H7 (cell line): ENCODE results near the gene ASCL2. TPM values are rescaled to one million over a fixed set of nuclear protein-coding genes. Genes with fewer than 3 reads are reported as not detected.
A peak's percentile ranks its signal among the peaks of the same experiment; 100 is the strongest.

Experiments
- DNase-seq: peaks from one replicate; pipeline ENCODE4 v3.0.0; 2012
- H3K27me3 ChIP-seq: 2 replicates; pipeline ENCODE4 v1.6.0; 2011; ENCODE audit warnings: mild to moderate bottlenecking, low read length; ENCODE audit not compliant: control insufficient read depth, insufficient read depth
- H3K36me3 ChIP-seq: replicated peaks from 2 replicates; pipeline ENCODE4 v1.5.1; 2011; ENCODE audit warnings: low read length; ENCODE audit not compliant: control insufficient read depth, insufficient read depth
- H3K4me3 ChIP-seq: 2 replicates; pipeline ENCODE4 v1.5.1; 2011; ENCODE audit warnings: low read depth, mild to moderate bottlenecking, control low read depth, low read length, moderate library complexity; ENCODE audit not compliant: insufficient read depth
- total RNA-seq: library from RNA; depleted of rRNA; stranded (reverse); fragments of >200 nt; shearing (Covaris generic); gene quantifications from 2 replicates; pipeline ENCODE4 v1.2.3, GENCODE V29; 2014

Gene ASCL2
- total RNA-seq, 1 experiment from 2014 or later, result 0.55 TPM

DNA sequence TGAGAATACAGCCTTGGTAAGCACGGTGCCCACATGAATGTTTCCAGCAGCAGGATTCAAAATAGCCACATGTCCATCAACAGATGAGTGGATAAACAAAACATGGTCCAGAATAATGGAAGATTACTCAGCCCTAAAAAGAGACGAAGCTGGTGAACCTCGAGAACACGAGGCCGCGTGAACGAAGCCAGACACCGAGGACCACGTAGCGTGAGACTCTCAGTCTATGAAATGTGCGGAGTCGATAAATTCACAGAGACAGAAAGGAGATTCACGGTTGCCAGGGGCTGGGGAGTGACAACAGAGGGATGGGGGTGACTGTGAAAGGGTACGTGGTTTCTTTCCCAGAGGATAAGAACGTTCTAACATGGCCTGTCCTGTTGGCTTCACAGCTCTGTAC lies 2.9 kb upstream of the ASCL2 start:
- no peak for DNase-seq
- peaks cover 56% of the 10 kb centered on the region for H3K27me3 ChIP-seq

DNA sequence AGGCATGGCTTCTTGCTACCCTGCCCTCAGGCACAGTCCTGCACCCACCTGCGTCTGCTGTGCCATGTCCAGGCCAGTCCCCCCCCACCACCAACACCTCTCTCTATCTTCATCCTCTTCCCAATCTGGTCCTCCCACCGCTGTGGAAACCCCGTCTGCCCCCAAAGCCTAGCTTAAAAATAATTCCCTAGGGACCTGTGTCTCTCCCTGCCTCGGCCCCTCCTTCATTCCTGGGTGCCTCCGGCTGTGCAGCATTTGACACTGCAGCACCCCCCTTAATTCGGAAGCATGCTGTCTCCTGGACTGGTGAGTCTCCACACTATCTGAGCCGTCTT lies 2.5 kb upstream of the ASCL2 start:
- no peak for DNase-seq
- Histone ChIP-seq H3K27me3 (peaks cover 59% of the 10 kb centered on the region), H3K4me3 (no peak overlapping the region), H3K36me3 (no peaks in the 10 kb centered on the region)

More for the DNA sequence above, 2.9 kb upstream of the ASCL2 start:
- no peak overlapping the region for H3K4me3 ChIP-seq
- H3K36me3 ChIP-seq, result no peaks in the 10 kb centered on the region

DNA sequence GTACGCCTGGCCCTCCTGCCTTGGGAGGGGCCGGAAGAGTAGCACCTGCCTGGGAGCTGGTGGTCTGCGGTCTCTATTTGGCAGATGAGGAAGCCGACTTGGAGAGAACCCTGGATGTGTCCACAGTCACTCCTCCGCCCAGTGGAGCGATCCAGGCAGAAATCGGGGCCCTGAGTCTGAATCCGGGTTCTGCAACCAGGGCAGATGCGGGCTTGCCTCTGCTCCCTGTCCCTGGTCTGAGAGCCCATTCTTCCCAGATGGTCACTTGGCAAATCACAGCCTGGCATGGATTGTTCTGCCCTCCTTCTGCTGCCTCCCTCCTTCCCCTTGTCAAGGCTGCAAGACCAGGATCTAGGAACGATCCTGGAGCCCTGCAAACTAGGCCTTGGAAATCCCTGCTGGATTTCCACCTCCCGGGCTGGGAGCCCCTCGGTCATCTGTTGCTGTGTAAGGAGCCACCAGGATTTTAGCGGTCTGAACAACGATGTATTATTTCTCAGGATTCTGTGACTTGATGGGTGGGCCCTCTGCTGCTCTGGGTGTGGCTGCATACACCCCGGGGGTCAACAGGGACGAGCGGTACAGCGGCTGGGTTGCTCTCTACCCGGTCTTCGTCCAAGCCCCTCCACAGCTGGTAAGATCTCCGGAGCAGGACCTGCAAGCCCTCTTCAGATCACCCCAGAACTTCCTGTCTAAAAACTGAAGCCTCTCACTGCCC lies 2.0 kb upstream of the ASCL2 start:
- no peak for DNase-seq
- Histone ChIP-seq H3K27me3 (peaks cover 61% of the 10 kb centered on the region), H3K36me3 (no peaks in the 10 kb centered on the region), H3K4me3 (no peak overlapping the region)

DNA sequence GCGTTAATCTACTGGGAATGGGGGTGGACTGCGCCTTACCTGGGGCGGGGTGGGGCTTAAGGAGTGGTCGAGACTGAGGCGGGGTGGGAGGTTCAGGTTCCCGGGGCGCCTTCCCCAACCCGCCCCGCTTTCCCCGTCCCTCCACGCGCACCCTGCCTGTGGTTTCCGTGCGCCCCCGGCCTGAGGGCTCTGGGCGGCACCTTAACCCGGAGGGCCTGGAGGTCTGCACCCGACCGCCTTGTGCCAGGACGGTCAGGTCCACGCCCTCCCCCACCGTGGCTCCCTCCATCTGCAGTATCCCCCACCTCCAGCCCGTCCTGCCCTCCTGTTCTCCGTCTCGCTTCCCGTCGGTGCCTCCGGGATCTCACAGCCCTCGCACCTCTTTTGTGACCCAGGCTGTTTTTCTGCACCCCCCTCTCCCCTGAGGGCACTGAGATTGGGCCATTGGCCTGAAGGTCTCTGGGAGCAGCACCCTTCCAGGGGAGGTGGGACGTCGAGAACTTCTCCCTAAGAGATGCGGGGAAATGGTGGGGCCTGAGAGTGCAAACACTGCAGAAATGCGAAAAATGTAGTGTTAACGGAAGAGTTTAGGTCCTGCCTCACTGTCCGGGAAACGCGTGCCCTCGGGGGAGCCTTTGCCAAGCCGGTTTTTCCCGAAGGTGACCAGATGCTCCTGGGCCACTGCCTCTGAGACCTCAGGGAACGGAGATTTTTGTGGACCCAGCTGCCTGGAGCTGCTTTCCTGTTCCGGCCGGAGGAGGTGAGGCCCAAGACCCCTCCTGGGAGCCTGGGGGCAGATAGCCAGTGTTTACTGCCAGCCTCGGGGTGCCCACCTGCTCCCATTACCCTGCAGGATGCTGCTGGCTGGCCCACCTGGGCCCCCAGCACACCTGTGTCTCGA lies 1.2 kb upstream of the ASCL2 start:
- H3K4me3 ChIP-seq, result no peak overlapping the region
- DNase-seq, result peak; percentile 74
- H3K36me3 ChIP-seq, result no peaks in the 10 kb centered on the region
- peaks cover 61% of the 10 kb centered on the region for H3K27me3 ChIP-seq

DNA sequence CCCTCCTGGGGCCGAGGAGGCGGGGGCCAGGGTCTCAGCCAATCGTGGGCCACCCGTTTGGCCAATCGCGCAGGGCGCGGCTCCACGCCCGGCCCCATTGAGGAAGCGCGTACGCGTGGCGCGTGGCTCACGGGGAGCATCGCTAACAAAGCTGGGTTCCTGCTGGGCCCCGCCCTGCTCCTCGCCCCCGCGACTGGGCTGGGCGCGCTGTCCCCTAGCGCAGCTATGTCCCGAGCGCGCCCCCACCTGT lies 614 bp upstream of the ASCL2 start:
- Histone ChIP-seq H3K4me3 (peak overlapping the region; percentile 28), H3K27me3 (peaks cover 61% of the 10 kb centered on the region), H3K36me3 (no peaks in the 10 kb centered on the region)
- DNase-seq, result no peak

DNA sequence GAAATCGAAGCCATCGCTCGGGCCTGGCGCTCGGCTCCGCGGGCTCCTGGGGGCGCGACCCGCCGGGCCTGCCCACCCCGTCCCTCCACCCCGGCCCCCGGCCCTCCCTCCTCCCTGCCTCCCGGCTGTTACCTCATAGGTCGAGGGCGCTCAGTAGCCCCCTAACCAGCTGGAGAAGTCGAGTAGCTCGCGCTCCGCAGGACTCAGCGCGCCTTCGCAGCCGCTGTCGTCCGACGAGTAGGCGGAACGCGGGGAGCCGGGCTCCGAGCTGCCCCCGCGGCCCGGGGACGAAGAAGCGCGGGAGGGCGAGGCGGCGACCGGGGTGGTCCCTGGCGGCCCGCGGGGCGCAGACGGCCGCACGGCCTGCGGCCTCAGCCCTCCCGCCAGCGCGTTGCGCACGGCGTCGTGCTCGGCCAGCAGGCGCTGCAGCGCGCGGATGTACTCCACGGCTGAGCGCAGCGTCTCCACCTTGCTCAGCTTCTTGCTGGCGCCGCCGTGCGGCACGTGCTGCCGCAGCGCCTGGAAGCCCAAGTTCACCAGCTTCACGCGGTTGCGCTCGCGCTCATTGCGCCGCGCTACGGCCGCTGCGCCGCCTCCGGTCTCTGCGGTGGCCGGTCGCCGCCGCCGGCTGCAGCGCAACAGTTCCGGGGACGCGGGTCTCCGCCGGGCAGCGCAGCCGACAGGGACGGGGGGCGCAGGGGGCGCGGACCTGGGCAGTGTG lies 627 bp downstream of the ASCL2 start:
- peak overlapping the region; percentile 46; the same call in 1 of the 2 replicates for H3K4me3 ChIP-seq
- DNase-seq, result peak; percentile 89
- H3K36me3 ChIP-seq, result no peaks in the 10 kb centered on the region
- H3K27me3 ChIP-seq, result peaks cover 61% of the 10 kb centered on the region

DNA sequence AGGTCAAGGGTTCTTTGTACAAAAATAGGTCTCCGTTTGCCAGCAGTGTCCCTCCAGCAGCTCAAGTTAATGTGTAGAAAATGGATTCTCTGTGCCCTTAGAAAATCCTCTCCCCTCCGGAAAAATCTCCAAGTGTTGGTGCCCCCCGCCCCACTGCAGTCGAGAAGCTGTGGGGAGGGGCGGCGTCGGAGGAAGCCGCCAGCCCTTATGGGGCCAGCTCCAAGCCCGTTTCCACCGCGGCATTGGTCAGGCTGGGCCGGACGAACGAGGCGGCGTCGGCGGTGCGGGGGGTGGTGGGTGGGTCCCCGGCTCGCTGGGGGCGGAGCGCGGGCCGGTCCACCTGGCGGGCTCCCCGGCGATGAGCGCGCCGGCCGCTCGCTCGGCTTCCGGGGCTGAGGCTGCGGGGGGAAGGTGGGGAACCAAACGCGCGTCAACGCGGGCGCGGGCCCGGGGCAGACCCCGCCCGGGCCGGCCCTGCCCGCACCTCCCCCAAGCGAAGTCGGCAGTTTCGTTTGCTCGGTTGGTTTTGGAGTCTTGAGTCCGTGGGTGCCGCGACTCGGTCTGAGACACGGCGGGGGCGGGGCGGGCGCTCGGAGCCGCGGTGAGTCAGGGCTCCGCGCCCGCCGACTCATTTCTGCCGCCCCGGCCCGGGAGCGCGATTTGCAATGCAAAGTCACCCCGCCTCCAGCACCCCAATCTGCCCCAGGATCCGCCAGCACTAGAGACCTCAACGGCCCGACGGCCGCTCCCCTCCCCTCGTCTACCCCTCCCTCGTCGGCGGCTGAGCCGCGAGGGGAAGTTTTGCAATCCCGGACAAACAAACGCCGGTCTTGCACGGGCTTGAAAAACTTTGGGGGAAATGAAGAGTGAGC lies 1.4 kb downstream of the ASCL2 start:
- DNase-seq, result peak; percentile 94
- Histone ChIP-seq H3K36me3 (no peaks in the 10 kb centered on the region), H3K4me3 (peak overlapping the region; percentile 46), H3K27me3 (peaks cover 62% of the 10 kb centered on the region)

DNA sequence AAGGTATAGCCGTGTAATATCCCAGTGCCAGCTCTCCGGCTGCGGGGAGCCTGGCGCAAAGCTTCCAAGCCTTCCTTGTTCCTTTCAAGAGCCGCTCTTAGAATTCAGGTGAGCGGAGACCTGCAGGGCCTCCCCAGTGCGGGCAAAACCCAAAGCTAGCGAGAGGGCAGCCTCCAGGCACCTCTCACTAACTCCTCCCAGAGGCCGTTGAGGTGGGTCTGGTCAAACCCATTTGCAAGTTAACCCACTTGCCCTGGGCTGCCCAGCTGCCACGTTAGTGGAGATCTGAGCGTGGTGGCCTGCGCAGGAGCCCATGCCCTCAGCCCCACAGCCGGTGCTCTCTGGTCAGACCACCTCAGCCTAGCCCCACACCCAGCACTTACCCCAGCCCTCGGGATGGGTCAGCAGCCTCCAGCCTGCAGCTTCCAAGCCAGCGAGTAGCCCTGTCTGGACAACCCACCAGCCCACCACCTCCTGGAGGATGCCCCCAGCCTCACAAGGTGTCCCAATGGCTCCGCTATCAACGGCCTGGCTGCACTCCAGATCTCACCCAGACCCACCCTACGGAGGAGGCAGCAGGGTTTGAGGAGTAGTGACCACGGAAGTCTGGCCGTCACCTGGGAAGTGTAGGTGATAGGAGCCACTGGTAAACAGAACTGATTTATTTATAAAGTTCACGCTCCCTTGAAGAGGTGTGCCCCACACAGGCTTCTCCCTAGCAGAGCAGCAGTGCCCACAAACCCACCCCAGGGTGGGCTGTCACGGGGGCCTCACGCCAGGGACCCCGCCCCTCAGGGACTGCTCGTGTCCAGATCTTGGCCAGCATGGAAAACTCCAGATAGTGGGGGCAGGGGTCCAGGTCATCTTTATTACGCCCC lies 2.3 kb downstream of the ASCL2 start:
- peak; percentile 62 for DNase-seq
- H3K27me3 ChIP-seq, result peaks cover 56% of the 10 kb centered on the region
- H3K36me3 ChIP-seq, result no peaks in the 10 kb centered on the region
- H3K4me3 ChIP-seq, result peak overlapping the region; percentile 46; the same call in 1 of the 2 replicates

DNA sequence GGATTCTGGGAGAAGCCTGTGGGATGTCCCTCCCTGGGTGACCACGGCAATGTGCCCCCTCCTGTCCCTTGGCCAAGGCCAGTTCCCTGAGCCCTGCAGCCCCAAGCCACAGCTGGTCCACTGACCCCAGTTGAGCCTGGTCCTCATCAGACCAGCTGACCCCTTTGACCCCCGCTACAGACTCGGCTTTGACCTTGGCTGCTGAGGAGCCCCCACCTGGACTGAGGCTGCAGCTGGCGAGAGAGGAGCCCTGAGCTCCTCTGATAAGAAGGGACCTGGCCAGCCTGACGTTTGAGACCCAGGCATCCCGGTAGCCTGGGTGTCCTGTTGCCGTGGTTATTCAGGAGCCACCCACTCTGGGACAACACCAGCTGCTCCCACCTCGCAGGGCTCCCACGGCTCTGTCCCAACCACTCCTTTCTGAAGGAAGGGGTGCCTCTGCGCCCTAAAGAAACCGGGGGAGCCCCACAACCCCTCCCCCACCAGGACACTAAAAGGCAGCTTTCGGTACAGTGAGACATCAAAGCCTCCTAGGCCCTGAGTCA lies 3.0 kb downstream of the ASCL2 start:
- H3K36me3 ChIP-seq, result no peaks in the 10 kb centered on the region
- no peak overlapping the region for H3K4me3 ChIP-seq
- no peak for DNase-seq
- H3K27me3 ChIP-seq, result peaks cover 49% of the 10 kb centered on the region

DNA sequence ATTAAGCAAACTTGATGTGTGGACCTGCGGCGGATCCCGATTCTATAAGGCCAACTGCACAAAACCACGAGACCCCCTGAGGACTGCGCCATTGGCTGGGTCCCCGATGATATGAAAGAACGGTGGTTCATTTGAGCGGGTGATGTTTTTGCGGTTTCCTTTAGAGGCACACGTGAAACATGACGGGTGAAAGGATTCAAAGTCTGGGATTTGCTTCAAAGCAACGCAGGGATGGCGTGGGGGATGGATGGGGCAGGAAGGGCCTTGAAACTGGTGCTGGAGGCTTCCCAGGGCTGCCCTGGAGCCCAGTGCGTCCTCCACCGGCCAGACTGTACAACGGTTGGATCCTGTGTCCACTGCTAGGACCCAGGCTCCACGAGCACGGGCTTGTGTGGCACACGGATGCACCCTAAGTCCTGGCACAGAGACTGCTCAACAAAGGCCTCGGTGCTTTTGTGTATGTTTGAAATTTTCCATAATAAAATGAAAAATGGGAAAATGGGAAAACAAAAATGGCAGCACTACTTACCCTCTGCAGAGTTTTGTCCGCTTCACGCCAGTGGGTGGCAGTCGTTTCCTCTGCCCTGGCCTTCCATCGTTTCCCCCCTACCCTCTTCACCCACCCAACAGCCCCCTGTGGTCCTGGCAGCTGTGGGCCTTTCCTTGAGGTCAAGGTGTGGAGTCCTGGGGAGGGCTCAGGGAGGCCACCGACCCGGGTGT lies 3.6 kb downstream of the ASCL2 start:
- no peak for DNase-seq
- Histone ChIP-seq H3K4me3 (no peak overlapping the region), H3K27me3 (peaks cover 43% of the 10 kb centered on the region), H3K36me3 (no peaks in the 10 kb centered on the region)

DNA sequence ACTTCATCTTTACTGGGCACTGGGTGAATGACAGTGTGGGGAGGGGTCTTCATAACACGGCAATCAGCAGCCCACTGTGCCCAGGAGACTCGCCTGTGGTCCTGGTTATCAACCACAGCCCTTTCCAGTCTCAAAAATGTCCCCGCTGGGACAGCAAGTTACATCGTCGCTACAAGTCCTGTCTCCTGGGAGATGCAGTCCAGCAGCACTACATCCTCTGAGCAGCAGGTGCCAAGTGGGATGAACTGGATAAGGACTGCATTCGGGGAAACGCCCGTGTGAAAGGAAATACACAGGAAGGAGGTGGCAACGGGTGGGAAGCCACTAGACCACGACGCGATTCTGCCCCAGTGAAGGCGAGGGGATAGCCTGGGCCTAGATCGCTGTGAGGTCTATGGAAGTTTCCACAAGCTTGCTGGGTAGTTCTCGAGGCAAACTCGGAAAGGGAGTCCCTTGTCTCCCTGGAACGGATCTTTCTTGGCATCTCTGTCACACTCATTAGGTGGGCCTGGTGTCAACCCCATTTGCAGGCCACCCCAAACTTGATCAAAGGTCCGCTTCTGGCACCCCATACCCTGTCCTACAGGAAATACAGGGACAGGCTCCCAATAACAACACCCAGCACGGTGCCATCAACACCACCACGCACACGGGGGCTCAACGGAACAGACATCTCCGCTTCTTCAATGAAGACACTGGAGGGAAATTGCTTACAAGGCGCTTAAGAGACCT lies 4.4 kb downstream of the ASCL2 start:
- no peak overlapping the region for H3K4me3 ChIP-seq
- no peaks in the 10 kb centered on the region for H3K36me3 ChIP-seq
- no peak for DNase-seq
- H3K27me3 ChIP-seq, result peaks cover 35% of the 10 kb centered on the region

DNA sequence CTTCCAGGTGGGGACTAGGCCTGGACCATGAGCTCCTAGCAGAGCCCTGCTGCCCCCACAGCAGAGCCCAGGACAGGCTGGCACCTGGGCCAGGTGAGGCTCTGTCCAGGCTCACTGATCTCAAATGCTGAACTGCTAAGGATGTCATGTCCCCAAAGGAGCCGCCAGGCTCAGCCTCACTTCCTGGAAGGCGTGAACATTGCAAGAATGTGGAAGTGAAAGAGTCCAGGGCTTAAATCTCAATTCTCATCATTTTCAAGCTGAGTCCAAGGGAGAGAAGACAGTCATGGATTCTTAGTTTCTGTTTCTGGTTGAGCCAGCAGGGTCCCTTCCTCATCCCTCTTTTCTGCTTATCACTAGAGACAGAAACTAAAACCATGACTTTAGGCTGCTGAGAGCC lies 5.0 kb downstream of the ASCL2 start:
- H3K36me3 ChIP-seq, result no peaks in the 10 kb centered on the region
- H3K27me3 ChIP-seq, result peaks cover 29% of the 10 kb centered on the region
- no peak for DNase-seq
- H3K4me3 ChIP-seq, result no peak overlapping the region
